PFSK-1 (cell line): ENCODE data around the gene FAM221A.

ENCODE experiments used
- FOXP2 ChIP-seq: optimal IDR thresholded peaks from 2 replicates; pipeline ENCODE3; 2011; ENCODE audit warnings: borderline replicate concordance, control low read depth, inconsistent platforms; ENCODE audit not compliant: insufficient read depth; ENCODE audit errors: extremely low read length, extremely low read depth
- POLR2AphosphoS5 ChIP-seq: IDR thresholded peaks from 2 replicates; pipeline ENCODE4 v1.6.1; 2012; ENCODE audit warnings: low read depth, mild to moderate bottlenecking, control low read depth, low read length, moderate library complexity
- SIN3A ChIP-seq: IDR thresholded peaks from 2 replicates; pipeline ENCODE4 v1.6.1; 2012; ENCODE audit warnings: mild to moderate bottlenecking, low read length, moderate library complexity, borderline replicate concordance; ENCODE audit not compliant: insufficient read depth

DNA sequence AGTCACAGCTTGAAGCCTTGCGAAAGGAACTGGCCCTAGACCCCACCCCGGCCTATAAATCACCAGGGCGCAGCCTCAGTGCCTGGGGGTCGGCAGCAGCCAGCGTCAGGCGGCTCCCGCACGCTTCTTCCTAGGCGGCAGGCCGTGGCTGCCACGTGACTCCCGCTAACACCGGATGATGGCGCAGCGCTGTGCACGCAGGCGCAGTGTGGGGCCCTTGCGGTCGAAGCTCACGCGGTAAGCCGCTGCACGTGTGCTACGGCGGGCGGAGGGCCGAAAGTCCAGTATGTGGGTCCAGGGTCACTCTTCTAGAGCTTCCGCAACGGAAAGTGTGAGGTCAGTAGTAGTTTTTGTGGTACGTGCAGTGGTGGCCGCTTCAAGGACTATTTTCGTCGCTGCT, 30.0 kb downstream of the FAM221A start, which contains the start of gene STK31:
- TF ChIP-seq FOXP2 (no peak), POLR2AphosphoS5 (no peak), SIN3A (no peak)
